H9 (cell line): ENCODE measurements around the gene SMARCA2. TPM values are rescaled to one million over a fixed set of nuclear protein-coding genes. Genes with fewer than 3 reads are reported as not detected.

Source experiments
- DNase-seq: peaks from one replicate; pipeline ENCODE4 v3.0.0-alpha.2; 2017
- H2AFZ ChIP-seq: one replicate; pipeline ENCODE4 v1.6.1; 2013; ENCODE audit warnings: mild to moderate bottlenecking, low read length, control low read depth, moderate library complexity
- H2AK5ac ChIP-seq: 2 replicates; pipeline ENCODE4 v1.6.1; 2013; ENCODE audit warnings: low read length, control low read depth, mixed read lengths; ENCODE audit not compliant: insufficient read length
- H2BK120ac ChIP-seq: one replicate; pipeline ENCODE4 v1.6.1; 2013; ENCODE audit warnings: low read depth, mild to moderate bottlenecking, low read length, control low read depth, inconsistent platforms; ENCODE audit not compliant: poor library complexity, severe bottlenecking
- H2BK12ac ChIP-seq: 2 replicates; pipeline ENCODE4 v1.6.1; 2013; ENCODE audit warnings: low read length, control low read depth, mixed read lengths, low read depth; ENCODE audit not compliant: insufficient read length
- H2BK15ac ChIP-seq: 2 replicates; pipeline ENCODE4 v1.6.1; 2013; ENCODE audit warnings: low read depth, low read length, control low read depth
- H2BK20ac ChIP-seq: one replicate; pipeline ENCODE4 v1.6.1; 2013; ENCODE audit warnings: low read depth, mild to moderate bottlenecking, low read length, control low read depth, inconsistent platforms; ENCODE audit not compliant: poor library complexity, severe bottlenecking
- H2BK5ac ChIP-seq: 2 replicates; pipeline ENCODE4 v1.6.1; 2013; ENCODE audit warnings: low read length, control low read depth, mixed read lengths; ENCODE audit not compliant: insufficient read length
- H3K14ac ChIP-seq: 2 replicates; pipeline ENCODE4 v1.6.1; 2013; ENCODE audit warnings: low read length, control low read depth; ENCODE audit not compliant: insufficient read depth
- H3K18ac ChIP-seq: 2 replicates; pipeline ENCODE4 v1.6.1; 2013; ENCODE audit warnings: low read depth, mild to moderate bottlenecking, mixed read lengths, low read length, control low read depth; ENCODE audit not compliant: insufficient read length
- H3K23ac ChIP-seq: 2 replicates; pipeline ENCODE4 v1.6.1; 2013; ENCODE audit warnings: low read length, control low read depth, mixed read lengths, low read depth; ENCODE audit not compliant: insufficient read length
- H3K23me2 ChIP-seq: 2 replicates; pipeline ENCODE4 v1.6.1; 2013; ENCODE audit warnings: low read depth, mild to moderate bottlenecking, mixed read lengths, low read length, control low read depth; ENCODE audit not compliant: insufficient read length, poor library complexity, severe bottlenecking
- H3K27ac ChIP-seq: 2 replicates; pipeline ENCODE4 v1.5.1; 2013; ENCODE audit warnings: low read length, control low read depth, mixed read lengths, low read depth; ENCODE audit not compliant: insufficient read length
- H3K27me3 ChIP-seq: 2 replicates; pipeline ENCODE4 v1.6.1; 2013; ENCODE audit warnings: low read length, control low read depth, inconsistent platforms; ENCODE audit not compliant: insufficient read depth
- H3K4ac ChIP-seq: 2 replicates; pipeline ENCODE4 v1.6.1; 2013; ENCODE audit warnings: low read depth, mild to moderate bottlenecking, control low read depth, inconsistent platforms, low read length, moderate library complexity
- H3K4me1 ChIP-seq: 2 replicates; pipeline ENCODE4 v1.6.1; 2013; ENCODE audit warnings: low read length, control low read depth, inconsistent platforms; ENCODE audit not compliant: insufficient read depth
- H3K4me2 ChIP-seq: 2 replicates; pipeline ENCODE4 v1.6.1; 2013; ENCODE audit warnings: low read length, control low read depth, mixed read lengths; ENCODE audit not compliant: insufficient read length, insufficient read depth
- H3K56ac ChIP-seq: 2 replicates; pipeline ENCODE4 v1.6.1; 2013; ENCODE audit warnings: low read depth, mild to moderate bottlenecking, mixed read lengths, low read length, control low read depth; ENCODE audit not compliant: insufficient read length
- H3K79me1 ChIP-seq: 2 replicates; pipeline ENCODE4 v1.6.1; 2013; ENCODE audit warnings: low read depth, mild to moderate bottlenecking, moderate library complexity, low read length, control low read depth, inconsistent platforms; ENCODE audit not compliant: insufficient read depth, poor library complexity, severe bottlenecking
- H3K79me2 ChIP-seq: 2 replicates; pipeline ENCODE4 v1.6.1; 2013; ENCODE audit warnings: low read length, control low read depth, inconsistent platforms; ENCODE audit not compliant: insufficient read depth
- H3K9ac ChIP-seq: 2 replicates; pipeline ENCODE4 v1.6.1; 2013; ENCODE audit warnings: low read length, control low read depth, mixed read lengths; ENCODE audit not compliant: insufficient read length; ENCODE audit errors: extremely low read depth
- H3K9me3 ChIP-seq: one replicate; pipeline ENCODE4 v1.6.1; 2013; ENCODE audit warnings: low read depth, low read length, inconsistent platforms; ENCODE audit not compliant: control insufficient read depth
- H3T11ph ChIP-seq: one replicate; pipeline ENCODE4 v1.6.1; 2013; ENCODE audit warnings: mild to moderate bottlenecking, low read length, control low read depth, inconsistent platforms
- H4K20me1 ChIP-seq: one replicate; pipeline ENCODE4 v1.6.1; 2013; ENCODE audit not compliant: control insufficient read depth, insufficient read length, insufficient read depth
- H4K5ac ChIP-seq: 2 replicates; pipeline ENCODE4 v1.6.1; 2013; ENCODE audit warnings: low read depth, mild to moderate bottlenecking, mixed read lengths, low read length, control low read depth; ENCODE audit not compliant: insufficient read length
- H4K8ac ChIP-seq: replicated peaks from 2 replicates; pipeline ENCODE4 v1.6.1; 2013; ENCODE audit warnings: low read length, control low read depth, mixed read lengths, low read depth; ENCODE audit not compliant: insufficient read length
- H4K91ac ChIP-seq: 2 replicates; pipeline ENCODE4 v1.6.1; 2013; ENCODE audit warnings: low read depth, mild to moderate bottlenecking, moderate library complexity, mixed read lengths, low read length, control low read depth; ENCODE audit not compliant: insufficient read length
- H3K27ac Mint-ChIP-seq, 3 experiments: 2 replicates in 2 of 3; 3 replicates in 1 of 3; pipeline ENCODE4 v1.8.0; 2020 to 2021; ENCODE audit warnings: mixed read lengths in 3 of 3, mild to moderate bottlenecking in 1 of 3, moderate library complexity in 1 of 3
- H3K27me3 Mint-ChIP-seq: 2 replicates; pipeline ENCODE4 v1.8.0; 2021; ENCODE audit warnings: low read depth, mild to moderate bottlenecking, moderate library complexity, mixed read lengths
- H3K36me3 Mint-ChIP-seq, 3 experiments: 2 replicates in 2 of 3; 3 replicates in 1 of 3; pipeline ENCODE4 v1.8.0; 2020 to 2021; ENCODE audit warnings: low read depth in 3 of 3, mixed read lengths in 3 of 3; ENCODE audit not compliant: insufficient read depth in 1 of 3
- H3K4me1 Mint-ChIP-seq, 2 experiments: 2 replicates each; pipeline ENCODE4 v1.8.0; 2020; ENCODE audit warnings: mixed read lengths in 2 of 2
- H3K4me3 Mint-ChIP-seq, 2 experiments: 2 replicates in 1 of 2; 3 replicates in 1 of 2; pipeline ENCODE4 v1.8.0; 2020 to 2021; ENCODE audit warnings: mild to moderate bottlenecking in 2 of 2, mixed read lengths in 2 of 2, moderate library complexity in 1 of 2
- H3K9me3 Mint-ChIP-seq, 2 experiments: 2 replicates in 1 of 2; 3 replicates in 1 of 2; pipeline ENCODE4 v1.8.0; 2020; ENCODE audit warnings: mild to moderate bottlenecking in 2 of 2, mixed read lengths in 2 of 2, moderate library complexity in 1 of 2
- WGBS: extraction: QIAGEN DNeasy Blood & Tissue Kit; methylation state at CpG from one replicate; pipeline ENCODE4 v1.1.7; 2013; ENCODE audit warnings: missing lambda C conversion rate, low lambda C conversion rate, mixed read lengths; ENCODE audit not compliant: insufficient read length; ENCODE audit errors: extremely low coverage; 5-methylcytosine and 5-hydroxymethylcytosine counted together
- total RNA-seq: library from RNA; stranded (reverse); gene quantifications from 2 replicates; pipeline ENCODE4 v1.2.1, GENCODE V29; 2021
- TF ChIP-seq, protein P1 (sequence below): fragments of 200-600 bp; sonication (generic); conservative IDR thresholded peaks from 3 replicates; pipeline ENCODE4 v1.8.0; 2021; ENCODE audit warnings: antibody characterized with exemption, mild to moderate bottlenecking

Gene SMARCA2
- total RNA-seq, 1 experiment from 2014 or later, result 15.3 TPM

DNA sequence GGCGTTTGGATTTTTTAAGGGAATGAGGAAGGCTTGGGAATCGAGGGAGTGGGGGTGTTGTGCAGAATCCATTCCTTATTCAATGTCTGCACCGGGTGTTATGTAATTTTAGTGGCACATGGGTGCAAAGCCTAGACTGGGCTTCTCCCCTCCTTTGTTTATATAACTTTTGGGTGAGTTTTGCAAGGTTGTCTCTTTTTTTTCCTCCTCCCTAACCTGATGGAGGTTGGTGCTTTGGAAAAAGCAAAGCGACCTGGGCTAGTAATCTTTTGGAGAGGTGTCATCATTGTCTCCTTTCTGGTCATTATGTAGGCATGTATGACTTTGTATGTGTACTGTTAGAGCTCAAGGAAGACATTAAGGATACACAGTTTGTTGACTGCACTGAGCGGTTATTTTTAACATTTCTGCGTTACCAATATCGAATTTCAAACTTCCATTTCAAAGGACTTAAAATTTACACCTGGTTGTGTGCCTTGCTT lies 3.1 kb downstream of the SMARCA2 start:
- H4K5ac ChIP-seq, result no peak overlapping the region
- H3K27me3 ChIP-seq, result peaks cover 15% of the 10 kb centered on the region; the same call in 1 of the 2 replicates
- no peak overlapping the region for H2BK15ac ChIP-seq
- no peak overlapping the region for H3K14ac ChIP-seq
- peaks cover 96% of the 10 kb centered on the region for H3K27me3 Mint-ChIP-seq
- no peak overlapping the region for H2BK120ac ChIP-seq
- no peak overlapping the region for H4K91ac ChIP-seq
- TF ChIP-seq, protein P1, sequence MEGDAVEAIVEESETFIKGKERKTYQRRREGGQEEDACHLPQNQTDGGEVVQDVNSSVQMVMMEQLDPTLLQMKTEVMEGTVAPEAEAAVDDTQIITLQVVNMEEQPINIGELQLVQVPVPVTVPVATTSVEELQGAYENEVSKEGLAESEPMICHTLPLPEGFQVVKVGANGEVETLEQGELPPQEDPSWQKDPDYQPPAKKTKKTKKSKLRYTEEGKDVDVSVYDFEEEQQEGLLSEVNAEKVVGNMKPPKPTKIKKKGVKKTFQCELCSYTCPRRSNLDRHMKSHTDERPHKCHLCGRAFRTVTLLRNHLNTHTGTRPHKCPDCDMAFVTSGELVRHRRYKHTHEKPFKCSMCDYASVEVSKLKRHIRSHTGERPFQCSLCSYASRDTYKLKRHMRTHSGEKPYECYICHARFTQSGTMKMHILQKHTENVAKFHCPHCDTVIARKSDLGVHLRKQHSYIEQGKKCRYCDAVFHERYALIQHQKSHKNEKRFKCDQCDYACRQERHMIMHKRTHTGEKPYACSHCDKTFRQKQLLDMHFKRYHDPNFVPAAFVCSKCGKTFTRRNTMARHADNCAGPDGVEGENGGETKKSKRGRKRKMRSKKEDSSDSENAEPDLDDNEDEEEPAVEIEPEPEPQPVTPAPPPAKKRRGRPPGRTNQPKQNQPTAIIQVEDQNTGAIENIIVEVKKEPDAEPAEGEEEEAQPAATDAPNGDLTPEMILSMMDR, result no peak
- H3K4ac ChIP-seq, result no peak overlapping the region
- no peak overlapping the region for H3K18ac ChIP-seq
- no peak overlapping the region for H3K27ac ChIP-seq
- H2AK5ac ChIP-seq, result no peak overlapping the region
- H3K27ac Mint-ChIP-seq, result peak overlapping the region in 1 of 3 experiments; percentile 77; a peak in 1 of 7 replicates
- no peaks in the 10 kb centered on the region for H3K79me2 ChIP-seq
- H3K4me1 ChIP-seq, result peaks cover 8% of the 10 kb centered on the region; the same call in 1 of the 2 replicates
- no peak overlapping the region for H3K23ac ChIP-seq
- peaks cover 36% of the 10 kb centered on the region for H3K23me2 ChIP-seq
- peaks cover 37 to 42% of the 10 kb centered on the region in 2 experiments for H3K4me1 Mint-ChIP-seq
- no peak overlapping the region for H2BK12ac ChIP-seq
- H2AFZ ChIP-seq, result no peak overlapping the region
- no peak overlapping the region for H3K56ac ChIP-seq
- DNase-seq, result no peak
- peak overlapping the region; percentile 78 to 92 for H3K4me3 Mint-ChIP-seq
- no peaks in the 10 kb centered on the region for H3K79me1 ChIP-seq
- no peak overlapping the region for H3T11ph ChIP-seq
- peak overlapping the region; percentile 95 for H3K4me2 ChIP-seq
- H4K8ac ChIP-seq, result no peak overlapping the region
- H3K9me3 ChIP-seq, result no peaks in the 10 kb centered on the region
- H3K36me3 Mint-ChIP-seq, result no peaks in the 10 kb centered on the region; a peak in 1 of 7 replicates
- H4K20me1 ChIP-seq, result peaks cover 4% of the 10 kb centered on the region
- no CpG with 5 or more reads among the region's 7 CpGs for WGBS
- H3K9me3 Mint-ChIP-seq, result no peaks in the 10 kb centered on the region; a peak in 1 of 5 replicates
- H2BK5ac ChIP-seq, result no peak overlapping the region
- no peak overlapping the region for H2BK20ac ChIP-seq
- peak overlapping the region; percentile 25 for H3K9ac ChIP-seq
